NCI-H187 treated with DMSO at 0.1 percent for 48 hours (cell line): Measurements from ENCODE around the gene TMIE.
"Not testable (repeated sequence)": the region's sequence is repeated elsewhere in the genome, so short reads cannot be mapped to it uniquely, and the experiment has no call there.

Source experiments
- DNase-seq: peaks from one replicate; lab custom pipeline; 2025; lab: John Stamatoyannopoulos, UW

Gene TMIE

GRCh38 chr3:46725621-46726314 lies 24.6 kb downstream of the TMIE start:
- no peak for DNase-seq

GRCh38 chr3:46729038-46729437 lies 27.8 kb downstream of the TMIE start:
- no peak for DNase-seq

GRCh38 chr3:46730819-46731218 lies 29.6 kb downstream of the TMIE start:
- DNase-seq: no peak

GRCh38 chr3:46731795-46732194 lies 30.6 kb downstream of the TMIE start:
- no peak for DNase-seq

GRCh38 chr3:46733026-46733800 lies 32.0 kb downstream of the TMIE start:
- DNase-seq: no peak

GRCh38 chr3:46734773-46735172 lies 33.6 kb downstream of the TMIE start:
- DNase-seq: no peak

- DNase-seq: no peak
These were observed 35.0 kb downstream of the TMIE start for GRCh38 chr3:46736006-46736872.

GRCh38 chr3:46737329-46737731 lies 36.1 kb downstream of the TMIE start:
- DNase-seq: no peak

GRCh38 chr3:46739565-46739964 lies 38.4 kb downstream of the TMIE start:
- not testable (repeated sequence) for DNase-seq

GRCh38 chr3:46742992-46743585 lies 41.9 kb downstream of the TMIE start:
- DNase-seq: no peak

GRCh38 chr3:46746711-46747110 lies 45.5 kb downstream of the TMIE start:
- no peak for DNase-seq

GRCh38 chr3:46748170-46748569 lies 47.0 kb downstream of the TMIE start:
- DNase-seq: no peak

- DNase-seq: no peak
These were observed 47.9 kb downstream of the TMIE start for GRCh38 chr3:46749129-46749528.

- DNase-seq: no peak
These were observed 49.4 kb downstream of the TMIE start for GRCh38 chr3:46750555-46751038.

GRCh38 chr3:46753127-46753526 lies 51.9 kb downstream of the TMIE start:
- not testable (repeated sequence) for DNase-seq

GRCh38 chr3:46755646-46756045 lies 54.5 kb downstream of the TMIE start:
- DNase-seq: no peak

GRCh38 chr3:46756642-46757041 lies 55.5 kb downstream of the TMIE start:
- DNase-seq: no peak

GRCh38 chr3:46759239-46760167 lies 58.3 kb downstream of the TMIE start:
- DNase-seq: no peak
